ENCODE results near the gene ARFGEF3. TPM values are rescaled to one million over a fixed set of nuclear protein-coding genes. Genes with fewer than 3 reads are reported as not detected.

ARFGEF3 gene
- total RNA-seq, 1 donor from 2014 or later: 13.8 TPM

DNA sequence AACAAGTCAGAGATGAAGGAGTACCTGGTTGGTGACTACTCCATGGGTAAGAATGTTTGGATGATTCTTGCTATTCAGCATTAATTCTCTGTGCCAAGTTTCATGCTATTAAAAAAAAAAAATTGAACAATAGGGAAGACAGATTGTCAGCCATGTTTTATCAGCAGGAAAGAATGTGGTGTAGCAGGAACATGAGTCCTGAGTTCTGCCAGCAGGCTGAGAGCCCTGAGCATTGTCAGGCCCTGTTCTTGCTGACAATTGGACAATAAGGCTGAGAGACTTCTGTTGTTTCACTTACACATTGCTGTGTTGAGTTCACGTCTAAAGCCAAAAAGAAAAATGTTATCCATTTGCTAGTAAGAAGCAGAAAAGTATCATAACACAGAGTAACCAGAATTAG is 145.6 kb downstream of the ARFGEF3 start:
- peak; percentile 23 for DNase-seq (ENCODE audit: low read depth)

DNA sequence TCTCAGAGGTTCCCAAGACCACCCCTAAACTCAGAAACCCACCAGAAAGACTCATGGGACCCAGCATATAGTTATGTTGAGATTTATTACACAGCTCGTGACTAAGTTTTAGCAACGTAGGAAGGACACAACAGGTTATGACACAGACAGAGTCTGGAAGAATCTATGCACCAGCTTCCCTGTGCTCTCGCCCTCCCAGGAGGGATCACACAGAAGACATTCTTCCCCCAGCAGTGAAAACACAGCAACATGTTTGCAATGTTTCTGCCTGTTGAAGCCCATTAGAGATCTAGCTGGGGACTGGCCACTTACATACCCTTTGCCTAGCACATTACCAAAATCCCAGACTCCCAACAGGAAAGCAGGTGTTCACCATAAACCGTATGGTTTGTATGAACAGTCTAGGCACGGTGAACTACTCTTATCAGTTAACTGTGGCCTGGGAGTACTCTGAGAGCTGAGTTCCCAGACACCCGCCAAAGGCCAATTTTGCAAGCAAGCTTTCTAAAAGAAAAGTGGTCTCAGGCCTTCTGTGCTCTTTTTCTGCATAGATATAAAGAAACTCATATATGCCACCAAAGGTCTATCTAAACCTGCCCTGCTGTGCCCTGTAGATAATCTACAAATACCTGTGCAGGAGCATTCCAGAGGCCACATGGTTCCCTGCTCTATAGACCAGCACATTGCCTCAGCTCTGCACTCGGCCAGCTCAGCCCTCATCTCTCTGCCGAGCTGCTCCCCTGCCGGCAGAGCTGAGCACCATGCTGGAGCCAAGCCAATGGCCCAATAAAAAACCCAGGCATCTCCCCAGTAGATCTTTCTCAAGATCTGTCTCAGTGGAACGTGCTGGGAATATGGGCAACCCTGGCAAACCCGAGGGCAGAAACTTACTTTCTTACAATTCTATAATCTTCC is 146.3 kb downstream of the ARFGEF3 start:
- peak; percentile 14 for DNase-seq (ENCODE audit: low read depth)

DNA sequence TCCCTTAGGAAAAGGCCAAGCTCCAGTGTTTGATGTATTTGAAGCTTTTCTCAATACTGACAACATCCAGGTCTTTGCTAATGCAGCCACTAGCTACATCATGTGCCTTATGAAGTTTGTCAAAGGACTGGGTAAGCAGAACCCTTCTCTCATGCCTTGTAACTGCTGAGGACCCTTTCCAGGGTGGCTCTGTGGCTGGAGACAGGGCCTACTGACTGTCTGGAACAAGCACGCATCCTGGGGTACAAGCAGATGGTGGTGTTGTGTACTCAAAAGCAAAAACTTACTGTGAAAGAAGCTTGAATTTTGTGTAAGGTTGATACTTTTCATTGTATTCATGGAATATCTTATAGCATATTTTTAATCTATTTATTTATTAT is 147.0 kb downstream of the ARFGEF3 start:
- DNase-seq (ENCODE audit: low read depth): no peak

DNA sequence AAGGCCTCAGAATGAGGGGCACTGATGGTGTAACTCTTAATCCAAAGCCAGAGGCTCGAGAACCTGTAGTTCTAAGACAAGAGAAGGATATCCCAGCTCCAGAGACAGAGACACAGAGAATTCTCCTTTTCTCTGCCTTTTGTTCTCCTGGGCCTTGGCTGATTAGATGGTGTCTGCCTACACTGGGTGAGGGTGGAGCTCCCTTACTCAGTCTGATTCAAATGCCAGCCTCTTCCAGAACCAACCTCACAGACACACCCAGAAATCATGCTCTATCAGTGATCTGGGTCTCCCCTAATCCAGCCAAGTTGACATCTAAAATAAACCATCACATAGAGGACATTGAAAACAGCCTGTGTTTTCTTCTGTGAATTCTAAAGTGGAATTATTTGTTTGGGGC is 148.0 kb downstream of the ARFGEF3 start:
- DNase-seq (ENCODE audit: low read depth): no peak

DNA sequence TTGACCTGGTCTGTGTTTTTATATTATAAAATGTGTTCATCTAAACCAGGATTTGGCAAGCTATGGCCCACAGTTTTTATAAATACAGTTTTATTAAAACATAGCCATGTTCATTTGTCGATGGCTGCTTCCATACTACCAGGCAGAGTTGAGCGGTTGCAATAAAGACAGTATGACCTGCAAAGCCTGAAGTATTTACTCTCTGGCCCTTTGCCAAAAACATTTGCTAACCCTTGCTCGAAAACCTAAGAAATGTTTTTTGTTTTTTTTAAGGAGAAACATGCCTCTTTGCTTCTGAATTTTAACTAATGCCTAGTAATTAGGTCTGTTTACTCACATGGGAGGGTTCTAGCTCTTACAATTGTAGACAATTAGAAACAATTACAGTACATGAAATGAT is 148.6 kb downstream of the ARFGEF3 start:
- peak; percentile 26 for DNase-seq (ENCODE audit: low read depth)

DNA sequence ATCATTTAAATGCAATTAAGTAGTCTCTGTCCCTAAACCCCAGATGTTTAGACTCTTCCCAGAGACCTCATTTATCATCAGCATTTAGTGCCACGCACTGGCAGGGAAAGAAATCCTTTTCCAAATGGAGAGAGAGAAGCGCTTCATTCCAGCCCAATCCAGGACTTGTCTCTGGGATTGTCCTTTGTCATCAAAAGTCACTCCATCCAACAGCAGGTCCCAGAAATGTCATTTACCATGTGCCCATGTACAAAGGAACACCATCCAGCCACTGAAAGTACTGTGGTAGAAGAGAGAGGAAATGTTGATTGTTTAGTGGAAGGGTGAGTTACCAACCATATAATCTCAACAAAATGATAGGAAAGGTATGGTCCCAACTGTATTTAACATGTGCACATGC is 149.1 kb downstream of the ARFGEF3 start:
- no peak for DNase-seq (ENCODE audit: low read depth)

DNA sequence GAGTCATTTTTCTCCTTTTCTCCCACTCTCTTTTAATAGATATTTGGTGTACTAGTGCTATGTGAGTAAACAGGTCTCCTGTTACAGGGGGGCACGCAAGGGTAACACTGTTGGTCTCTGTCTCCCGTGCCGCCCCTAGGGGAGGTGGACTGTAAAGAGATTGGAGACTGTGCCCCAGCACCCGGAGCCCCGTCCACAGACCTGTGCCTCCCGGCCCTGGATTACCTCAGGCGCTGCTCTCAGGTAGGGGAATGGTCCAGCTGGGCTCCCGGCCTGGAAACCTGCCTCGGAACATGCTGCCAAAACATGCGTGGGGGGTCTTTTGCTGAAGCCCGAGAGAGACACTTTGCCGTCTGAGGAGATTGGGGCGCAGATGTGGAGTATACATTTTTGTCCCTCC is 149.5 kb downstream of the ARFGEF3 start:
- DNase-seq (ENCODE audit: low read depth): no peak

DNA sequence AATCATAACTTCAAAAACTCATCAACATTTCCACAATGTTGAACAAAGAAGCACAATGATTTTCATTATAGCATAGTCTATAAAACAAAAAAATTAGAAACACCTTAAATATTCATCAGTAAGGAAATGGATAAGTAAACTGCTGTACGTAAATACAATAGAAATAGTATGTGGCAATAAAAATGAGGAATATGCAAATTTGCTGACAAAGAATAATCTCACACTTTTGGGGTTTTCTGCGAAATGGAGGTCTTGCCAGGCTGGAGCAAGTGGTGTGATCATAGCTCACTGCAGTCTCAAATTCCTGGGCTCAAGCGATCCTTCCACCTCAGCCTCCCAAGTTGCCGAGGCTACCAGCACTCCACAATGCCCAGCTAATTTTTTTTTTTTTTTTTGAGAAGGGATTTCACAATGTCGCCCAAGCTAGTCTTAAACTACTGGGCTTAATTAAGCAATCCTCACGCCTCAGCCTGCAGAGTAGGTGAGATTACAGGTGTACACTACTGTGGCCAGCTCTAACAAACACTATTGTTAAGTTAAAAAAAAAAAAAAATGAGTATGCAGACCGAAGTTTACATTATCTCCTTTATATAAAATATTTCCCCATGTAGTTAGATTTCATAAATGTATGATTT is 157.1 kb downstream of the ARFGEF3 start:
- DNase-seq (ENCODE audit: low read depth): no peak

DNA sequence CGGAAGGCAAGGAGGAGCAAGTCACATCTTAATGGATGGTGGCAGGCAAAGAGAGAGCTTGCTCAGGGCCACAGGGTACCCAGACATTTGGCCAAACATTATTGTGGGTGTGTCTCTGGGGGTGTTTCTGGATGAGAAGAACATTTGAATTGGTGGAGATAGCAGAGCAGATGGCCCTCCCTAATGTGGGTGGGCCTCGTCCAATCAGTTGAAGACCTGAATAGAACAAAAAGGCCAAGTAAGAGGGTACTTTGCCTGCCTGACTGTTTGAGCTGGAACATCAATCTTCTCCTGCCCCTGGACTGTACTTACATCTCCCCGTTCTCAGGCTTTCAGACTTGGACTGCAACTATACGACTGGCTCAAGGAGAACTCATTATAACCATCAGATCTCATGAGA is 160.2 kb downstream of the ARFGEF3 start:
- DNase-seq (ENCODE audit: low read depth): no peak

DNA sequence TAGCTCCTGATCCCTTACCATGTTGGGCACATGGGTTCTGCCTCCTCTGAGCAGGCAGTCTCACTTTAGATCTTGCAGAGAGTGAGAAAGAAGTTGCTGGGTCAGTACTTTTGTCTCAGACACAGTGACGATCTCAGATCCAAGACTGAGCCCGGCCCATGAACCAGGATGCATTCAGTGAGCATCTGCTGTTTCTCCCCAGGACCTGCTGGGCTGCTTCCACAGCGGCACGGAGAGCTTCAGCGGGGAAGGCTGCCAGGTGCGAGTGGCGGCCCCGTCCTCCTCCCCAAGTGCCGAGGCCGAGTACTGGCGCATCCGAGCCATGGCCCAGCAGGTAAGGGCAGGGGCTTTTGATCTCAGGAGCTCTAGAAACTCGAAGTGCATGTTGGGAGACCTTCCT is 162.1 kb downstream of the ARFGEF3 start:
- no peak for DNase-seq (ENCODE audit: low read depth)

DNA sequence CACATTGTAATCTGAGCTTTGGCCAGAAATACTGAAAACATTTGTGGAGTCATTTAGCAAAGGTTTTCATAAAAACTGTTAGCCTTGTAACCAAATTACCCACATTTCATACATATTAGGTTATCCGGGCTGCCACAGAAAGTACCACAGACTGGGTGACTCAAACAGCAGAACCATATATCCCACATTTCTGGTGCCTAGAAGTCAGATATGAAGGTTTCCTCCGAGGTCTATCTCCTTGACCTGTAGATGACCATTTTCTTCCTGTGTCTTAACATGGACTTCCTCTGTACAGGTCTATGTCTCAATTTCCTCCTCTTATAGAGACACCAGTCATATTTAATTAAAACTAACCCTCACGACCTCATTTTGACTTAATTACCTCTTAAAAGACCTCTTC is 166.5 kb downstream of the ARFGEF3 start:
- no peak for DNase-seq (ENCODE audit: low read depth)

DNA sequence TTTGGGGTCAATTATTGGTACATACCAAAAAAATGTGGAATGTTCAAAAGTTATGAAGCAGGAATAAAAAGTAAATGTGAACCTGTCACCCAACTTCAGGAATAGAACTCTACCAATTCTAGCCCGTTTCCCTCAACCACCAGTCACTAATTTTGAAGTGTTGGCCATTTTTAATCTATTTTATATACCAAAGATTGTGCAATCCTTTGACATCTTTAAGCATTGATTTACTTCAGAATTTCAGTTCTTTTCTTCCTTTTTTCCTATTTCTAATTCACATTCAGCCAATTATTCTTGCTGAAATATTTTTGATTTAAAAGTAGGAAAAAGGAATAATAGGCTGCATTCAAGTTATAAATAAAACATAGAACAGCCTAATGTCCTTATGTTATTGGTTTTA is 169.0 kb downstream of the ARFGEF3 start:
- no peak for DNase-seq (ENCODE audit: low read depth)

DNA sequence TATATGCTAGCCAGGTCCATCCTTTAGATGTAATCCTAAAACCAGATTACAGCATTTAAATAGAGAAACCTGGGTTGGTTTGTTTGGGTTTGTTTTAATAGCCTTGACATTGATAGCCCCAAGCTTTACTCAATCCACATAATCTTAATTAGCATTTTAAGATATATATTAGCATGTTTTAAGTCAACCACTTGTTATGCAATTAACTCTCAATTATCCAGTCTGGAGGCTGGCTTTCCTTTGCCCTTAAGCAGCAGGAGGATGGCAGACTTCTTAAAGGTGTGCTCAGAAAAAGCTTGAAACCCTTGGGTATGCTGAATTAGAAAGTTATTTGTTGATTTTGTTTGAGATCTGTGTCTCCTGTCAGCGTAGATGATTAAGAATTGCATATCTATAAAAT is 169.7 kb downstream of the ARFGEF3 start:
- no peak for DNase-seq (ENCODE audit: low read depth)

DNA sequence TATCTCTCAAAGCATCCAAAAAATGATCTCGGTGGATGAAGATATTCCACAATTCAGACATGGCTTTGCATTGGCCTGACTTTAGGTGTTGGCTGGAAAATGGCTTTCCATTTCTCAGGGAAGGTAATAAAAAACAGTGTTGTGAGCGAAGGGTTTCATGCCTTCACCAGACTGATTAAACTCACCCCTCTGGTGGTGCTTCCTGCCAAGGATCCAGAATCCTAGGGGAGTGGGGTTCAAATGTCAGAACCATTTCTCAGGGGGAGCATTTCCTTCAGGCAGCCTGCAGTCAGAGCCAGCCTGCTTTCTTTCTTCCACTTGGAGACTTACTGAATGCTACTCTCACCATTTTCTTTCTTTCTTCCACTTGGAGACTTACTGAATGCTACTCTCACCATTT is 170.2 kb downstream of the ARFGEF3 start:
- DNase-seq (ENCODE audit: low read depth): no peak

DNA sequence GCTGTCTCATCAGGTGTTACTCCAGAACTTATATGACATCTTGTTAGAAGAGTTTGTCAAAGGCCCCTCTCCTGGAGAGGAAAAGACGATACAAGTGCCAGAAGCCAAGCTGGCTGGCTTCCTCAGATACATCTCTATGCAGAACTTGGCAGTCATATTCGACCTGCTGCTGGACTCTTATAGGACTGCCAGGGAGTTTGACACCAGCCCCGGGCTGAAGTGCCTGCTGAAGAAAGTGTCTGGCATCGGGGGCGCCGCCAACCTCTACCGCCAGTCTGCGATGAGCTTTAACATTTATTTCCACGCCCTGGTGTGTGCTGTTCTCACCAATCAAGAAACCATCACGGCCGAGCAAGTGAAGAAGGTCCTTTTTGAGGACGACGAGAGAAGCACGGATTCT is 172.3 kb downstream of the ARFGEF3 start:
- no peak for DNase-seq (ENCODE audit: low read depth)

DNA sequence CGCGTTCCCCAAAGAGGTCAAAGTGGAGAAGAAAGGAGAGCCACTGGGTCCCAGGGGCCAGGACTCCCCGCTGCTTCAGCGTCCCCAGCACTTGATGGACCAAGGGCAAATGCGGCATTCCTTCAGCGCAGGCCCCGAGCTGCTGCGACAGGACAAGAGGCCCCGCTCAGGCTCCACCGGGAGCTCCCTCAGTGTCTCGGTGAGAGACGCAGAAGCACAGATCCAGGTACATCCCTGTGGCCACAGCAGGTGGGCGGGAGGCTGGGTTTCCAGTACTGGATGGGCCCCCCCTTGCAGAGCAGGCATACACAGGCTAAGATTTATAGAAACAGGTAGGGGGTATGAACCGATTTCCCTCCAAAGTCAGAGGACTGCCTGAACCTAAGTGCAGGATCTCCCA is 173.2 kb downstream of the ARFGEF3 start:
- no peak for DNase-seq (ENCODE audit: low read depth)

DNA sequence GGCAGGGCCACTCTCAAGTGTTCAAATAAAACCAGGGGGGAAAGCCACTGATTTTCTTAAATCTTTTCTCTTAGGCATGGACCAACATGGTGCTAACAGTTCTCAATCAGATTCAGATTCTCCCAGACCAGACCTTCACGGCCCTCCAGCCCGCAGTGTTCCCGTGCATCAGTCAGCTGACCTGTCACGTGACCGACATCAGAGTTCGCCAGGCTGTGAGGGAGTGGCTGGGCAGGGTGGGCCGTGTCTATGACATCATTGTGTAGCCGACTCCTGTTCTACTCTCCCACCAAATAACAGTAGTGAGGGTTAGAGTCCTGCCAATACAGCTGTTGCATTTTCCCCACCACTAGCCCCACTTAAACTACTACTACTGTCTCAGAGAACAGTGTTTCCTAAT is 174.5 kb downstream of the ARFGEF3 start:
- DNase-seq (ENCODE audit: low read depth): no peak

DNA sequence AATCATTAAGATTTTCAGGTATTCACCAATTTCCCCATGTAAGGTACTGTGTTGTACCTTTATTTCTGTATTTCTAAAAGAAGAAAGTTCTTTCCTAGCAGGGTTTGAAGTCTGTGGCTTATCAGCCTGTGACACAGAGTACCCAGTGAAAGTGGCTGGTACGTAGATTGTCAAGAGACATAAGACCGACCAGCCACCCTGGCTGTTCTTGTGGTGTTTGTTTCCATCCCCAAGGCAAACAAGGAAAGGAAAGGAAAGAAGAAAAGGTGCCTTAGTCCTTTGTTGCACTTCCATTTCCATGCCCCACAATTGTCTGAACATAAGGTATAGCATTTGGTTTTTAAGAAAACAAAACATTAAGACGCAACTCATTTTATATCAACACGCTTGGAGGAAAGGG is 175.3 kb downstream of the ARFGEF3 start:
- DNase-seq (ENCODE audit: low read depth): no peak

DNA sequence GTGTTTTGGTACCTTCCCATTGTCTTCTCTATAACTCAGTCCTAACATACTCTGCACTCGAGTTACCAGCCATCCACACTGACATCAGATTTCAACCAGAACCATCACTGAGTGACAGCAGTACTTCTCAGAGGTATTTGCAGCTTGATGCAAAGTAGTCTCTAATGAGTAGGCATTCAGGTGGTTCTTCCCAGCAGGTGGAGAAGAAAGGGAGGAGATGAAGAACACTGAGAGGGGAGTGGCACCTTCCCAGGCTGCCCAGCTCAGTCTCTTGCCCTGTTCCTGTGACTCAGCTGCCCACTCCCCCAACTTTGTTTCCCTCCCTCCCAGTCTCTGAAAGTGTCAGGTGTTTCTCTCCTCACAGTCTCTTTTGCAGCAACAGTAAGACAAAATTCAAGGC is 177.3 kb downstream of the ARFGEF3 start:
- DNase-seq (ENCODE audit: low read depth): no peak

DNA sequence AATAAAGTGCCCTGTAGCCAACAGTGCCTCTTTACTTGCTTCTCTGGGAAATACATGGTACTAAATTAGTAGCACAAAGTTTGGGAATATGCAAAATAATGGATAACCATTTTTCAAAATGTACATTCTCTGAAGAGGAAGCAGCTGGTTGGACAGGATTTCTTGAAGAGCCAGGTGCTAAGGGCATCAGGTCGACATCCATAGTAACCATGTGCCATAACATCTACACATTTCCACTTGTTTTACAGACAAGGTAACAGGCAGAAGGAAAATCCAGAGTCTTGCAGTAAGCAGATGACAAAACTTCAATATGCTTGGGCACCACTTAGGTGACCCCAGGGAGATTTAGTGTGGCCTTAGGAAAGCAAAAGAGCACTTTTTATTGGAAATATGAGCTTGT is 179.4 kb downstream of the ARFGEF3 start:
- DNase-seq (ENCODE audit: low read depth): no peak

DNA sequence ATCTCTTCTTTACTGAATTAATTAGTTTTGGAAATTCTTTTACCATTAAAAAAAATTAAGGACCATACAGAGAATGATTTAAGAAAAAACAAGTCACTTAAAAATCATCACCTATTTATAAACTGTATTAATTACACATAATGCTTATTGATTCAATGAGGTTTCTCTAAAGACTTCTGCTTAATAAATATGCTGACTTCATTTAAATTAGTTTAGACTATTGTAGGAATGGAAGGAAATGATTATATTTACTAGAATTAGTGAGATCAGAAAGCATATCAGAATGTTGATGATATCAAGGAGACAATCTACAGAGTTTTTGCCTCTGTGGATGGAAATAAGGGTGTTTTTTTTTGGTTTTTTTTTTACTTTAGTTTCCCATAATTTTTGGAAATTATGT is 181.4 kb downstream of the ARFGEF3 start:
- DNase-seq (ENCODE audit: low read depth): no peak

DNA sequence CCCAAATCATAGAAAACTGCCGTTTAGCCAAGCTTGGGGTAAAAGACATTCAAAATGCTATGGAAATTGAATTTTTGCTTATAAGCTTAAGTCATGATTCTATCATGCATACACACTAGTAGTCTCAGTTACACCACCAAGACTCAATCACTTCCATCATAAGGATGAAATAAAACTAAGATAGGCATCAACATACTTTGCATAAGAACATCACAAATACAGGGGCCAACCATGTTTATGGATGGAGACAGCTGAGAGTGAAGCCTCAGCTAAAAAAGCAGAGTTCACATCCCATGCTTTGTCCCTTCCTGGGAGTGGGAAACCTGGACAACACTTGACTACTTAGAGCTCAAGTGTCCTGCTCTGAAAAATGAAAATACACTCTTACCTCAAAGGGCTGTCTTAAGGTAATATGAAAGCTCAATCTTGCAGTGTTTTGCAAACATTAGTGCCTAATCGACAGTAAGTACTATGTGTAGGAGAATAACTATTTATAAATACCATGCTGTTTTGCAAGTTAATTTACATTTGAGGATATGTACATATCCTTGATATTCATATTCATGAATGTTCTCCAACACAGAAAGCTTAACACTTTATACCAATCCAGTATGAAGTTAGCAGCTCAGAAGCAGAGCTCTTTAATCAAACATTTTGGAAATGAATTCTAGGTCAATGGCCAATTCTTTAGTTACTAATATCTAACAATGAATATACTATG is 184.0 kb downstream of the ARFGEF3 start:
- DNase-seq (ENCODE audit: low read depth): no peak
